ENCODE measurements around the gene LHFPL2.

GRCh38 chr5:78666041-78666444, 17.5 kb upstream of the LHFPL2 start:
- TF ChIP-seq CTCF (IDR thresholded peaks at IDR 0.05) (no peak), POLR2A (IDR thresholded peaks at IDR 0.05) (no peak)

All from esophagus squamous epithelium (tissue), 4 donors.